Measurements from ENCODE around the gene TNRC6B.
"Not testable (repeated sequence)": the region's sequence is repeated elsewhere in the genome, so short reads cannot be mapped to it uniquely, and the experiment has no call there.

The TNRC6B gene

GRCh38 chr22:40374567-40374966 lies 196.8 kb downstream of the TNRC6B start:
- no peak for DNase-seq

GRCh38 chr22:40376149-40376548 lies 198.4 kb downstream of the TNRC6B start:
- no peak for DNase-seq

GRCh38 chr22:40377931-40378330 lies 200.2 kb downstream of the TNRC6B start:
- no peak for DNase-seq

- not testable (repeated sequence) for DNase-seq
Measured at GRCh38 chr22:40378448-40378847, 200.7 kb downstream of the TNRC6B start.

GRCh38 chr22:40381461-40381860 lies 203.7 kb downstream of the TNRC6B start:
- DNase-seq, result no peak

- no peak for DNase-seq
Measured at GRCh38 chr22:40383905-40384304, 206.2 kb downstream of the TNRC6B start.

- no peak for DNase-seq
Measured at GRCh38 chr22:40385036-40385782, 207.5 kb downstream of the TNRC6B start.
